HFFc6 (cell line): ENCODE results near the gene PANX2. TPM values are rescaled to one million over a fixed set of nuclear protein-coding genes. Genes with fewer than 3 reads are reported as not detected.
"Not testable (repeated sequence)": the region's sequence is repeated elsewhere in the genome, so short reads cannot be mapped to it uniquely, and the experiment has no call there.

Experiments used
- DNase-seq: peaks from one replicate; pipeline ENCODE4 v3.0.0-alpha.2; 2018
- H3K27ac Mint-ChIP-seq: 2 replicates; pipeline ENCODE4 v1.8.0; 2020; ENCODE audit warnings: mild to moderate bottlenecking, mixed read lengths
- H3K27me3 Mint-ChIP-seq: 2 replicates; pipeline ENCODE4 v1.8.0; 2021; ENCODE audit warnings: mild to moderate bottlenecking, moderate library complexity, mixed read lengths; ENCODE audit not compliant: insufficient read depth
- H3K36me3 Mint-ChIP-seq: 2 replicates; pipeline ENCODE4 v1.8.0; 2021; ENCODE audit warnings: low read depth, mixed read lengths
- H3K4me1 Mint-ChIP-seq: 2 replicates; pipeline ENCODE4 v1.8.0; 2020; ENCODE audit warnings: low read depth, mixed read lengths
- H3K4me3 Mint-ChIP-seq: 2 replicates; pipeline ENCODE4 v1.8.0; 2020; ENCODE audit warnings: mild to moderate bottlenecking, moderate library complexity, mixed read lengths
- H3K9me3 Mint-ChIP-seq: 2 replicates; pipeline ENCODE4 v1.8.0; 2020; ENCODE audit warnings: mild to moderate bottlenecking, mixed read lengths
- total RNA-seq, 6 experiments: library from RNA; stranded (reverse); fragmentation: NEBNext Ultra II Directional; extraction: Animal tissue kit (Norgen Biotek cat#: 25700); gene quantifications; 2 replicates in 1 of 6; 3 replicates in 5 of 6; pipeline ENCODE4 v1.2.3, GENCODE V29; 2021
- TF ChIP-seq, protein P1 (sequence below): fragments of 200-600 bp; sonication (generic); IDR thresholded peaks from 2 replicates; pipeline ENCODE4 v1.5.0; 2021; ENCODE audit warnings: antibody characterized with exemption, mild to moderate bottlenecking

The PANX2 gene
- total RNA-seq, 6 experiments from 2014 or later = 1.2 to 2.3 (median 1.3) TPM

DNA sequence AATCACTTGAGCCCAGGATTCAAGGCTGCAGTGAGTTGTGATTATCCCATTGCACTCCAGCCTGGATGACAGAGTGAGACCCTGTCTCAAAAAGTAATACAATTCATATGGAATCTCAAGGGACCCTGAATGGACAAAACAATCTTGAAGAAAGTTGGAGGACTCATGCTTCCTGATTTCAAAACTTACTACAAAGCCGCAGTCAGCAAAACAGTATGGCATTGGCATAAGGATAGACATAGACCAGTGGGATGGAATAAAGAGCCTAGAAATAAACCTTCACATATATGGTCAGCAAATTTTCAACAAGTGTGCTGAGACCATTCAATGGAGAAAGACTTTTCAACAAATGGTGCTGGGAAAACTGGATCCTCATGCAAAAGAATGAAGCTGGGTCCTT, 32.8 kb downstream of the PANX2 start:
- peaks cover 1% of the 10 kb centered on the region; the same call in 1 of the 2 replicates for H3K27me3 Mint-ChIP-seq
- peaks cover 20% of the 10 kb centered on the region for H3K36me3 Mint-ChIP-seq
- TF ChIP-seq, protein P1, sequence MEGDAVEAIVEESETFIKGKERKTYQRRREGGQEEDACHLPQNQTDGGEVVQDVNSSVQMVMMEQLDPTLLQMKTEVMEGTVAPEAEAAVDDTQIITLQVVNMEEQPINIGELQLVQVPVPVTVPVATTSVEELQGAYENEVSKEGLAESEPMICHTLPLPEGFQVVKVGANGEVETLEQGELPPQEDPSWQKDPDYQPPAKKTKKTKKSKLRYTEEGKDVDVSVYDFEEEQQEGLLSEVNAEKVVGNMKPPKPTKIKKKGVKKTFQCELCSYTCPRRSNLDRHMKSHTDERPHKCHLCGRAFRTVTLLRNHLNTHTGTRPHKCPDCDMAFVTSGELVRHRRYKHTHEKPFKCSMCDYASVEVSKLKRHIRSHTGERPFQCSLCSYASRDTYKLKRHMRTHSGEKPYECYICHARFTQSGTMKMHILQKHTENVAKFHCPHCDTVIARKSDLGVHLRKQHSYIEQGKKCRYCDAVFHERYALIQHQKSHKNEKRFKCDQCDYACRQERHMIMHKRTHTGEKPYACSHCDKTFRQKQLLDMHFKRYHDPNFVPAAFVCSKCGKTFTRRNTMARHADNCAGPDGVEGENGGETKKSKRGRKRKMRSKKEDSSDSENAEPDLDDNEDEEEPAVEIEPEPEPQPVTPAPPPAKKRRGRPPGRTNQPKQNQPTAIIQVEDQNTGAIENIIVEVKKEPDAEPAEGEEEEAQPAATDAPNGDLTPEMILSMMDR = no peak
- peaks cover 10% of the 10 kb centered on the region for H3K4me1 Mint-ChIP-seq
- H3K4me3 Mint-ChIP-seq = no peak overlapping the region
- no peaks in the 10 kb centered on the region for H3K9me3 Mint-ChIP-seq
- H3K27ac Mint-ChIP-seq = no peak overlapping the region
- no peak for DNase-seq

DNA sequence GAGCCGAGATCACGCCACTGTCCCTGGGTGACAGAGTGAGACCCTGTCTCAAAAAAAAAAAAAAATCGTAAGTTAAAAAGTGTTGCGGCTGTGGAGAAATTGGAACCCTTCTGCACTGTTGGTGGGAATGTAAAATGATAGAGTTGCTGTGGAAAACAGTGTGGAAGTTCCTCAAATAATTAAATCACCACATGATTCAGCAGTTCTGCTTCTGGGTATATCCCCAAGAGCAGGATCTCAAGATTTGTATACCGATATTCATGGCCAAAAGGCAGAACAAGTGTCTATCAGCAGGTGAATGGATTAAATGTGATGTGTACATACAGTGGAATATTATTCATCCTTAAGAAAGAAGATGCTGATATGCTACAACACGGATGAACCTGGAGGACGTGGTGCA, 34.0 kb downstream of the PANX2 start:
- Mint-ChIP-seq H3K36me3 (peaks cover 20% of the 10 kb centered on the region), H3K4me1 (peaks cover 10% of the 10 kb centered on the region), H3K27ac (peak overlapping the region; percentile 43), H3K27me3 (peaks cover 4% of the 10 kb centered on the region; the same call in 1 of the 2 replicates), H3K4me3 (no peak overlapping the region), H3K9me3 (no peaks in the 10 kb centered on the region)
- TF ChIP-seq, protein P1 = no peak
- no peak for DNase-seq

DNA sequence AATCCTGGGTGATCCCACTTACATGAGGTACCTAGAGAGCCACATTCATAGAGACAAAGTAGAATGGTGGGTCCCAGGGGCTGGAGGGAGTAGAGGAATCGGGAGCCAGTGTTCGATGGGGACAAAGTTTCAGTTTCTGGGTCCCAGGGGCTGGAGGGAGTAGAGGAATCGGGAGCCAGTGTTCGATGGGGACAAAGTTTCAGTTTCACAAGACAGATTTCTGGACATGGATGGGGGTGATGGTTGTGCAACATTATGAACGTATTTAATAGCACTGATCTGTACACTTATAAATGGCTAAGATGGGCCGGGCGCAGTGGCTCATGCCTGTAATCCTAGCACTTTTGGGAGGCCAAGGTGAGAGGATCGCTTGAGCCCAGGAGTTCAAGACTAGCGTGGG, 34.5 kb downstream of the PANX2 start:
- not testable (repeated sequence) for H3K9me3 Mint-ChIP-seq, H3K4me3 Mint-ChIP-seq, H3K27me3 Mint-ChIP-seq, DNase-seq
- H3K4me1 Mint-ChIP-seq = peaks cover 10% of the 10 kb centered on the region
- peak overlapping the region; percentile 43 for H3K27ac Mint-ChIP-seq
- peaks cover 24% of the 10 kb centered on the region for H3K36me3 Mint-ChIP-seq

DNA sequence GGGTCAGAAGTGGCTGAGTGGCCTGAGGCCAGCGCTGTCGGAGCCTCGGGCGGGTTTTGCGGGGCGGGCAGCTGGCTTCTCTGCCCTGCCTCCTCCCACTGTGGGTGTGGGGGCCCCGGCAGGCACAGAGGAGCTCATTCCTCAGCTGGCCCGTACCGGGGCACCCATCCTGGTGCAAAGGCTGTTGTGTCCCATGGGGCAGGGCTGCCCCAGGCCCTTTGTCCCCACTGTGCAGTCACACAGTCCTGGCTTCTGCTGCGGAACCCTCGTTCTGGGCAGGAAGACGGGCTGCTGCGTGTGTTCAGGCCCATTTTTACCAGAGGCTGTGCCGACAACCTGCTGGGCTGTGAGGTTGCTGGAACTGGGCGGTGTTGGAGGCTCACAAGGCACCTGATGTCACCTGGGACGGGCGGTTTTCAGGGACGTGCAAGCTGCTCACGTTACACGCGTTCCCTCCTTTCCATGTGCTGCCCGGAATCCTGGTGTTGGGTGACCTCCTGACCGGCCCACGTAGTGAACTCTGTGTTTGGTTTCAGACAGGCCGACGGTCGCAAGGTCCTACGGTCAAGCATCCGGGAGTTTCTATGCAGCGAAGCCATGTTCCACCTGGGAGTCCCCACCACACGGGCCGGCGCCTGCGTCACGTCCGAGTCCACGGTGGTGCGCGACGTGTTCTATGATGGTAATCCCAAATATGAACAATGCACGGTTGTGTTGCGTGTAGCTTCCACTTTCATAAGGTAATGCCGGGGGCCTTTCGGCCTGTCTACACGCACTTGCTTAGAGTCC, 35.4 kb downstream of the PANX2 start:
- H3K4me1 Mint-ChIP-seq = peaks cover 10% of the 10 kb centered on the region
- DNase-seq = no peak
- peaks cover 6% of the 10 kb centered on the region for H3K27me3 Mint-ChIP-seq
- no peaks in the 10 kb centered on the region for H3K9me3 Mint-ChIP-seq
- H3K36me3 Mint-ChIP-seq = peaks cover 26% of the 10 kb centered on the region
- H3K27ac Mint-ChIP-seq = no peak overlapping the region
- H3K4me3 Mint-ChIP-seq = no peak overlapping the region
- TF ChIP-seq, protein P1 = no peak

DNA sequence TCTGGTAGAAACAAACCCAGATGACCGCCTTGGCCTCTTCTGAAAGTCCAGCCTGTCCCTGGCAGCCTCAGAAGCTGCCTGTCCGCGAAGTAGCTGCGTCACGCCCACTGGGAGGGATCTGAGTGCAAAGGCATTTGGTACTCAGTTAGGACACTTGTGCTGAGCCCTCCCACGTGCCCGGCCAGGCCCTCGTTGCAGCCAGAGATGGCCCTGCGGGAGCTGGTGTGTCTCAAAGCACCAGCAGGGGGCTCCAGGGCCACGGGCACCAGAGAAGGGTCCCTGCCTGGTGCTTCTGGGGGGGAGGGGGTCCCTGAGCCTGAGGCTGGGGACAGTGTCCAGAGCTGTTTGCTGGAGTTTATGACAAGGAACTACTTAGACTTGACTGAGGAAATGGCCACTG, 36.1 kb downstream of the PANX2 start:
- H3K9me3 Mint-ChIP-seq = no peaks in the 10 kb centered on the region
- peaks cover 8% of the 10 kb centered on the region for H3K27me3 Mint-ChIP-seq
- H3K36me3 Mint-ChIP-seq = peaks cover 30% of the 10 kb centered on the region
- no peak for DNase-seq
- TF ChIP-seq, protein P1 = peak; percentile 75
- H3K4me3 Mint-ChIP-seq = no peak overlapping the region
- H3K4me1 Mint-ChIP-seq = peaks cover 10% of the 10 kb centered on the region
- no peak overlapping the region for H3K27ac Mint-ChIP-seq

DNA sequence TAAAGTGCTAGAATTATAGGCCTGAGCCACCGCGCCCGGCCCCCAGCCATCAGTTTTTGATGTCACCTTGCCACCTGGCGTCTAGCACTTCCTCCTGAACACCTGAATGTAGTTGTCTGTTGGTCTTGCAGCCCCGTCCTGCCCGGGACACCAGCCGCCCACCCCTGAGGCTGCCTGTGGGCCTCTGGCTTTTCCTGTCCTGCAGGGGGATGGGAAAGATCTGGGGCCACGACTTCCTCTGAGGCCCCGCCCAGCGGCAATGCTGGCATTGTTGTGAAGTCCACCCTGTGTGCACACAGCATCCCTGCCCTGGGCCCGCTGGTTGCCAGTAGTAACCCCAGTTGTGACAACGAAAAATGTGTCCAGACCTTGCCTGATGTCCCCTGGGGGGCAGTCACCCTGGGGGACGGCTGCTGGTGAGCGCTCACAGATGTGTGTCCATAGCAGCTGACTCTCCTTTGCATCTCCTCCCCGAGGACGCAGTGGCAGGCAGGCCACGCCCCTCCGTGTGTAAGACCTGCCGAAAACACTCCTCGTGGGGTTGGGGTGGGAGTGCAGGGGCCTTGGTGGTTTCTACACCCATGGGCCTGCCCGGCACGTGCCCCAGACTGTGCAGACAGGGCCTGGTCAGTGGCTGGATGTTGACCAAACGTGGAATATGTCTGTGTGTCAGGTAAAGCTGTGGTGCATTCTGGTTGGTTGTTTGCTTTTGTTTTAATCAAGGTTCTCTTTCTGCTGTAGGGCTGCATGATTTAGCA, 37.0 kb downstream of the PANX2 start:
- DNase-seq = no peak
- TF ChIP-seq, protein P1 = no peak
- Mint-ChIP-seq H3K27ac (no peak overlapping the region), H3K27me3 (peaks cover 8% of the 10 kb centered on the region), H3K9me3 (no peaks in the 10 kb centered on the region), H3K4me1 (peaks cover 3% of the 10 kb centered on the region), H3K4me3 (no peak overlapping the region), H3K36me3 (peaks cover 30% of the 10 kb centered on the region)
